Liver (tissue), 9 donors: ENCODE results near the gene SPATS2. TPM values are rescaled to one million over a fixed set of nuclear protein-coding genes. Genes with fewer than 3 reads are reported as not detected.

Experiments used
- DNase-seq: peaks from one replicate; pipeline ENCODE4 v3.0.0-alpha.2; 2017; ENCODE audit warnings: low spot score
- H3K27ac ChIP-seq, 2 donors: one replicate each; pipeline ENCODE4 v1.7.0; 2013; ENCODE audit warnings: inconsistent platforms in 2 of 2, low read length in 2 of 2, control low read depth in 1 of 2, low read depth in 1 of 2, mild to moderate bottlenecking in 1 of 2
- H3K27me3 ChIP-seq, 4 donors: one replicate each; pipeline versions ENCODE4 v1.6.1 to v1.7.0; 2013; ENCODE audit warnings: low read length in 3 of 4, inconsistent platforms in 1 of 4, mild to moderate bottlenecking in 1 of 4, moderate library complexity in 1 of 4; ENCODE audit not compliant: control insufficient read depth in 4 of 4, insufficient read depth in 4 of 4
- H3K36me3 ChIP-seq, 4 donors: one replicate each; pipeline versions ENCODE4 v1.6.1 to v1.7.0; 2013; ENCODE audit warnings: low read length in 3 of 4, mild to moderate bottlenecking in 3 of 4, low read depth in 1 of 4, moderate library complexity in 1 of 4; ENCODE audit not compliant: control insufficient read depth in 4 of 4, insufficient read depth in 3 of 4
- H3K4me1 ChIP-seq, 4 donors: one replicate each; pipeline versions ENCODE4 v1.6.1 to v1.7.0; 2013; ENCODE audit warnings: low read length in 3 of 4, mild to moderate bottlenecking in 3 of 4, moderate library complexity in 1 of 4; ENCODE audit not compliant: control insufficient read depth in 4 of 4, insufficient read depth in 4 of 4
- H3K4me3 ChIP-seq, 3 donors: one replicate each; pipeline versions ENCODE4 v1.6.1 to v1.7.0; 2013; ENCODE audit warnings: low read length in 3 of 3, control low read depth in 1 of 3, low read depth in 1 of 3, mild to moderate bottlenecking in 1 of 3
- H3K9ac ChIP-seq, 2 donors: one replicate each; pipeline ENCODE4 v1.7.0; 2013; ENCODE audit warnings: low read length in 2 of 2, mild to moderate bottlenecking in 2 of 2, moderate library complexity in 2 of 2, control low read depth in 1 of 2, low read depth in 1 of 2
- H3K9me3 ChIP-seq, 4 donors: one replicate each; pipeline versions ENCODE4 v1.6.1 to v1.7.0; 2013; ENCODE audit warnings: low read length in 3 of 4; ENCODE audit not compliant: control insufficient read depth in 4 of 4
- ATF3 ChIP-seq: IDR thresholded peaks from 2 replicates; pipeline ENCODE4 v1.6.1; 2016; ENCODE audit warnings: antibody characterized with exemption
- FOXA1 ChIP-seq: IDR thresholded peaks from 2 replicates; pipeline ENCODE4 v1.6.1; 2016; ENCODE audit warnings: antibody characterized with exemption
- FOXA2 ChIP-seq: IDR thresholded peaks from 2 replicates; pipeline ENCODE4 v1.6.1; 2016; ENCODE audit warnings: antibody characterized with exemption
- GABPA ChIP-seq, 2 donors: IDR thresholded peaks in 1 of 2; conservative IDR thresholded peaks in 1 of 2; 2 replicates each; pipeline ENCODE4 v1.6.1; 2016; ENCODE audit warnings: antibody characterized with exemption in 2 of 2, mild to moderate bottlenecking in 1 of 2, moderate library complexity in 1 of 2
- HNF4G ChIP-seq: IDR thresholded peaks from 2 replicates; pipeline ENCODE4 v1.6.1; 2016; ENCODE audit warnings: antibody characterized with exemption
- JUND ChIP-seq, 2 donors: IDR thresholded peaks; 2 replicates each; pipeline ENCODE4 v1.6.1; 2016; ENCODE audit warnings: antibody characterized with exemption in 2 of 2
- MAX ChIP-seq: IDR thresholded peaks from 2 replicates; pipeline ENCODE4 v1.6.1; 2016; ENCODE audit warnings: antibody characterized with exemption
- NR2F2 ChIP-seq: IDR thresholded peaks from 2 replicates; pipeline ENCODE4 v1.6.1; 2016; ENCODE audit warnings: antibody characterized with exemption
- RAD21 ChIP-seq, 2 donors: IDR thresholded peaks; 2 replicates each; pipeline ENCODE4 v1.6.1; 2016; ENCODE audit warnings: antibody characterized with exemption in 2 of 2, mild to moderate bottlenecking in 2 of 2
- REST ChIP-seq: IDR thresholded peaks from 2 replicates; pipeline ENCODE4 v1.6.1; 2016; ENCODE audit warnings: antibody characterized with exemption, mild to moderate bottlenecking
- RXRA ChIP-seq, 2 donors: IDR thresholded peaks; 2 replicates each; pipeline ENCODE4 v1.6.1; 2017 to 2018; ENCODE audit warnings: antibody characterized with exemption in 2 of 2, mild to moderate bottlenecking in 1 of 2
- SP1 ChIP-seq: IDR thresholded peaks from 2 replicates; pipeline ENCODE4 v1.6.1; 2018; ENCODE audit warnings: antibody characterized with exemption, mild to moderate bottlenecking
- YY1 ChIP-seq: IDR thresholded peaks from 2 replicates; pipeline ENCODE4 v1.6.1; 2016; ENCODE audit warnings: antibody characterized with exemption, mild to moderate bottlenecking
- ZBTB33 ChIP-seq: IDR thresholded peaks from 2 replicates; pipeline ENCODE4 v1.6.1; 2016; ENCODE audit warnings: antibody characterized with exemption
- WGBS: extraction: QIAGEN DNeasy Blood & Tissue Kit; methylation state at CpG from one replicate; pipeline ENCODE4 v1.1.7; 2013; 5-methylcytosine and 5-hydroxymethylcytosine counted together
- polyA plus RNA-seq, 2 donors: library from polyadenylated mRNA; stranded (reverse) in 1 of 2; unstranded in 1 of 2; fragments of 200-250 nt in 1 of 2; fragments of >200 nt in 1 of 2; fragmentation: Nextera tagmentation in 1 of 2; extraction: Ambion mirVana in 1 of 2; gene quantifications; one replicate each; pipeline versions ENCODE4 v1.2.1 to v1.2.3, GENCODE V29; 2013 to 2015
- total RNA-seq, 2 donors: library from RNA; depleted of rRNA; stranded (reverse); fragments of >200 nt; gene quantifications; one replicate each; pipeline ENCODE4 v1.2.3, GENCODE V29; 2014
- donor health status: healthy.
- donor health status: healthy.
- donor health status: healthy.
- donor health status: healthy.
- donor health status: healthy.

Gene SPATS2
- total and polyA plus RNA-seq, 4 donors = 2.4 to 5.2 (median 4.5) TPM

GRCh38 chr12:49552425-49552824 is 185.2 kb downstream of the SPATS2 start:
- TF ChIP-seq YY1 (no peak), FOXA2 (no peak), MAX (no peak), JUND (IDR thresholded peaks at IDR 0.05) (no peak), NR2F2 (no peak), REST (no peak)
- Histone ChIP-seq H3K4me3 (no peak overlapping the region), H3K9ac (no peak overlapping the region), H3K27me3 (peaks cover 0 to 5% (median 0%) of the 10 kb centered on the region in 4 donors), H3K4me1 (peaks cover 7 to 43% (median 29%) of the 10 kb centered on the region in 4 donors), H3K27ac (peak overlapping the region in 1 of 2 donors; percentile 82), H3K36me3 (peaks cover 0 to 2% (median 0%) of the 10 kb centered on the region in 4 donors), H3K9me3 (no peaks in the 10 kb centered on the region)
- WGBS = 74% methylated on average over 9 of the region's 9 CpGs
- DNase-seq = no peak

GRCh38 chr12:49552899-49553298 is 185.6 kb downstream of the SPATS2 start:
- Histone ChIP-seq H3K27ac (no peak overlapping the region), H3K9ac (no peak overlapping the region), H3K36me3 (peaks cover 0 to 3% (median 3%) of the 10 kb centered on the region in 4 donors), H3K4me3 (no peak overlapping the region), H3K27me3 (peaks cover 0 to 5% (median 0%) of the 10 kb centered on the region in 4 donors), H3K4me1 (peaks cover 7 to 47% (median 30%) of the 10 kb centered on the region in 4 donors), H3K9me3 (no peaks in the 10 kb centered on the region)
- no peak for DNase-seq
- 89% methylated on average over 8 of the region's 8 CpGs for WGBS
- no peak for TF ChIP-seq FOXA1
- no peak for TF ChIP-seq NR2F2
- TF ChIP-seq JUND (IDR thresholded peaks at IDR 0.05) = no peak
- no peak for TF ChIP-seq GABPA (IDR thresholded peaks at IDR 0.05 in 1 of 2, conservative IDR thresholded peaks at IDR 0.05 in 1 of 2)
- TF ChIP-seq ZBTB33 = no peak
- TF ChIP-seq ATF3 = no peak
- TF ChIP-seq SP1 = no peak
- TF ChIP-seq RAD21 (IDR thresholded peaks at IDR 0.05) = no peak
- TF ChIP-seq HNF4G = no peak
- TF ChIP-seq RXRA (IDR thresholded peaks at IDR 0.05) = no peak
- no peak for TF ChIP-seq YY1
- TF ChIP-seq MAX = no peak
